ENCODE data around the gene PIK3R5.

PIK3R5 gene

GRCh38 chr17:8959312-8959918, 6.1 kb downstream of the PIK3R5 start:
- no peak overlapping the region for H3K4me3 ChIP-seq (ENCODE audit: low read depth, low read length)
- no peak for TF ChIP-seq CTCF (IDR thresholded peaks at IDR 0.05; ENCODE audit: control insufficient read depth, extremely low read depth, insufficient read depth)
- no peak for DNase-seq (ENCODE audit: low read depth)

GRCh38 chr17:8957721-8958120, 7.8 kb downstream of the PIK3R5 start:
- no peak for DNase-seq (ENCODE audit: low read depth)
- H3K4me3 ChIP-seq (ENCODE audit: low read depth, low read length) = no peak overlapping the region
- no peak for TF ChIP-seq CTCF (IDR thresholded peaks at IDR 0.05; ENCODE audit: control insufficient read depth, extremely low read depth, insufficient read depth)

DNA sequence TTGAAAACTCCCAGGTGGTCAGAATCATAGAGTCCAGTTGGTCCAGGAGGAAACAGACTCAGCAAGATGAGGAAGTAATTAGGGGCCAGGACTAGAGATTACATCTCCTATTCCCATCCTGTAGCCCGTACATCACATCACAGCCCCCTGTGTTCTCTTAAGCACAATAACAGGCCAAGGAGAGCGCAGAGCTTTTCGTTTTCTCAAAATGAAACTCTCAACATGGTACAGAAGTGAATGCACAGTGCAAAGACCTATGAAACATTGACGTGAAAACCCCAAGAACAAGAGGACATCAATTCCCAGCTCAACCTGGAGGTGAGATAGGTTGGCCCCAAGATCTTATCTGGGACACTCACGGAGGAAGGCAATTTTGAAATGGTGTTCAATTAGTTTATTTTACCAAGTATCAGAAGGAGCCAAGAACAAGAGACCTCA, 9.0 kb downstream of the PIK3R5 start:
- TF ChIP-seq CTCF (IDR thresholded peaks at IDR 0.05; ENCODE audit: control insufficient read depth, extremely low read depth, insufficient read depth) = no peak
- H3K4me3 ChIP-seq (ENCODE audit: low read depth, low read length) = no peak overlapping the region
- DNase-seq (ENCODE audit: low read depth) = no peak

DNA sequence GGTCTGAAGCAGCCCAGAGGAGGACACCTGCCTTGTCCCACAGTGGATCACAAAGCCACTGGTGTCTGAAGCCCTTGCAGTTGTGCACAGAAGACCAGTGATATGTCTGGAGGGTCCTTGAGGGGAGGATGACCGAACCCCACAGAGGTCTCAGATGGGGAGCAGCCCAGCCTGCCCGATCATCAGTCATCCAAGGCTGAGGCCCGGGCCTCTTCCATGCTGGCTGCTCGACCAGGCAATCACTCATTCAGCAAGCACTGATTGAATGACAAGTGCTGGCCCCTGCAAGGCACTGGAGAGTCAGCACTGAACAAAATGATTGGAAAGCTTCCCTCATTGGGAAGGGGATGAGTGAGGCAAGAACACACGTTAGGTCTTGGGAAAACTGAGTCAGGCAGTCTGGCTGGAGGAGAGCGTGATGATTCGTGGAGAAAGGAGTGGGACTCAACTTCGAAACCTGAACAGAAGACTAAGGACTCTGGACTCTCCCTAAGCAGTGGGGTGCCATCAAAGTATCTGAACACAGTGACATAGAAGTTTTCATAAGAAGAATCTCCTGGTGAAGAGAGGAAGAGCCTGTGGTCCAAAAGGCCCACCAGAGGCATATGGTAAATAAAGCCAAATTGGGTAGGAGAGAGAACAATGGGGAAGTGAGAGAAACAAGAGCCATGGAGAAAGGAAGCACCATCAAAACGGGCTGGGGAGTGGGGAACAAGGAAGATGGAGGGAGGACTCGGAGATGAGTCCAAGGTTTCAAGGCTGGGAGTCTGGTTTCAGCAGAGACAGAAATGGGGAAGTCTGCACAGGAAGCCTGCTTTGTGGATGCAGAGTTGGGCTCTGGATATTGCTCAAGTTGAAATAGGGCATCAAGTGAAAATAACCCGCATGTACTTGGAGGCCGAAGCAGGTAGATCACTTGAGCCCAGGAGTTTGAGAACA, 10.2 kb downstream of the PIK3R5 start:
- DNase-seq (ENCODE audit: low read depth) = no peak
- no peak overlapping the region for H3K4me3 ChIP-seq (ENCODE audit: low read depth, low read length)
- TF ChIP-seq CTCF (IDR thresholded peaks at IDR 0.05; ENCODE audit: control insufficient read depth, extremely low read depth, insufficient read depth) = no peak

DNA sequence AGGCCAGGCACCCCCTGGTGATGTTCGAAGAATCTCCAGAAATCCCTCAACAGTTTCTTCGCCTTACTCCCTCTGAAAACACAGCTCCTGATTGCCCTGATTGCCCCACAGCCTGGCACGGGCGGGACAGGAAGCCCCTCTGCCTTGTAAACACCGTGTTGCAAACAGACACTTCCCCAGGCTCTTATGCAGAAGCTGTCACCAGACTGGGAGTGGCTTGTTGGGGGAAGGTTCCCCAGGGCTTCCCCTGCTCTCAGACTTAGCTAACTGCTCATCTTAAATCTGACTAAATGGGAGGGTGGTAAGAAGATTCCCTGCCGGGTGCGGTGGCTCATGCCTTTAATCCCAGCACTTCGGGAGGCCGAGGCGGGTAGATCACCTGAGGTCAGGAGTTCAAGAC, 11.2 kb downstream of the PIK3R5 start:
- DNase-seq (ENCODE audit: low read depth) = no peak
- no peak overlapping the region for H3K4me3 ChIP-seq (ENCODE audit: low read depth, low read length)
- TF ChIP-seq CTCF (IDR thresholded peaks at IDR 0.05; ENCODE audit: control insufficient read depth, extremely low read depth, insufficient read depth) = no peak

GRCh38 chr17:8953156-8953885, 12.2 kb downstream of the PIK3R5 start:
- DNase-seq (ENCODE audit: low read depth) = no peak
- H3K4me3 ChIP-seq (ENCODE audit: low read depth, low read length) = no peak overlapping the region
- TF ChIP-seq CTCF (IDR thresholded peaks at IDR 0.05; ENCODE audit: control insufficient read depth, extremely low read depth, insufficient read depth) = no peak
